Duodenal mucosa (tissue), 2 donors: ENCODE measurements around the gene ACTN4.
A peak's percentile ranks its signal among the peaks of the same experiment; 100 is the strongest.

Source experiments
- H3K27ac ChIP-seq: one replicate; pipeline ENCODE4 v1.7.0; 2013; ENCODE audit warnings: low read depth, low read length
- H3K27me3 ChIP-seq, 2 donors: one replicate each; pipeline ENCODE4 v1.7.0; 2013; ENCODE audit warnings: low read length in 2 of 2, control low read depth in 1 of 2; ENCODE audit not compliant: insufficient read depth in 2 of 2, control insufficient read depth in 1 of 2
- H3K36me3 ChIP-seq, 2 donors: one replicate each; pipeline ENCODE4 v1.7.0; 2013; ENCODE audit warnings: low read length in 2 of 2, control low read depth in 1 of 2; ENCODE audit not compliant: insufficient read depth in 2 of 2, control insufficient read depth in 1 of 2
- H3K4me1 ChIP-seq, 2 donors: one replicate each; pipeline ENCODE4 v1.7.0; 2013; ENCODE audit warnings: low read length in 2 of 2, control low read depth in 1 of 2; ENCODE audit not compliant: insufficient read depth in 2 of 2, control insufficient read depth in 1 of 2
- H3K4me3 ChIP-seq, 2 donors: one replicate each; pipeline ENCODE4 v1.7.0; 2013; ENCODE audit warnings: low read length in 2 of 2, low read depth in 1 of 2
- H3K9ac ChIP-seq, 2 donors: one replicate each; pipeline ENCODE4 v1.7.0; 2013; ENCODE audit warnings: low read length in 2 of 2, low read depth in 1 of 2
- H3K9me3 ChIP-seq, 2 donors: one replicate each; pipeline ENCODE4 v1.7.0; 2013; ENCODE audit warnings: low read length in 2 of 2, control low read depth in 1 of 2; ENCODE audit not compliant: control insufficient read depth in 1 of 2

The ACTN4 gene

DNA sequence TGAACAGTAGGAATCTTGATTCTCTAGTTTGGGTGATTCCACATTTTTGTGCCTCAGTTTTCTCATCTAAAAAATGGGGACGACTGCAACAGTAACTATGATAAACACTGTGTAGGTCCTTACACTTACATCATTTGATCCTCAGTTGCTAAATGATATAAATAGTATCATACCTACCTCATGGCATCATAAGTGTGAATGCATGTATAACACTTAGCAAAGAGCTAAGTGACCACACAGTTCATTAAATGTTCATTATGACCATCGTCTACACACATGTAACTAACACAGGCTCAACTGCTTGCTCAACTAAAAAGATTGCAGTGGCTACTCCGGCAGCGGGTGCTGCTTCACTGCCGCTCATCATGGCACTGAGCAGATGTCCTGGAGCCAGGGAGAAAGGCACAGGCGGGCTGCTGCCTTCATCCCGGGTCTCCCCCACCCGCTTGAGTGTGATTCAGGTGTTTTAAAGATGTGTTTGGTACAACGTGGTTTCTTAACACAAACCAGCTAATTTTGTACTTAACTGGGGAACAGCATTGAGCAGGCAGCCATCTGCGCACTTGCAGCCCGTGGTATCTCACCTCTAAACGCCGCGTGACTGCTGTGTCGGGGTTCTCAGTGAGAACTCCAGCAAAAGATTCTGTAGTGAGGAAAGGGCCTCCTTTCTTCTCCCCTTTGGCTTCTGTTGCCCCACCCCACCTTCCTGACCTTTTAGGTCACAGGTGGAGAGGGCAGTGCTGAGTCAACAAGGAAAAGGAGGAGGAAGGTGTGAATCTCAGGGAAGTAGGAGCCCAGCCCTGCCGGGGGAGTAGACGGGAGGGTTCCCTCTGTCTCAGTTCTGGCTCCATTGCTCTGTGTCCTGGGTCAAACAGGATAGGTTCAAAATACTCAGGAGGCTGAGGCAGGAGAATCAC is 11.7 kb upstream of the ACTN4 start:
- H3K9me3 ChIP-seq, result no peaks in the 10 kb centered on the region
- peak overlapping the region; percentile 41 to 52 for H3K9ac ChIP-seq
- H3K27me3 ChIP-seq, result no peaks in the 10 kb centered on the region
- H3K27ac ChIP-seq, result no peak overlapping the region
- H3K36me3 ChIP-seq, result peaks cover 6 to 41% of the 10 kb centered on the region in 2 donors
- no peak overlapping the region for H3K4me3 ChIP-seq
- peaks cover 17 to 26% of the 10 kb centered on the region in 2 donors for H3K4me1 ChIP-seq

DNA sequence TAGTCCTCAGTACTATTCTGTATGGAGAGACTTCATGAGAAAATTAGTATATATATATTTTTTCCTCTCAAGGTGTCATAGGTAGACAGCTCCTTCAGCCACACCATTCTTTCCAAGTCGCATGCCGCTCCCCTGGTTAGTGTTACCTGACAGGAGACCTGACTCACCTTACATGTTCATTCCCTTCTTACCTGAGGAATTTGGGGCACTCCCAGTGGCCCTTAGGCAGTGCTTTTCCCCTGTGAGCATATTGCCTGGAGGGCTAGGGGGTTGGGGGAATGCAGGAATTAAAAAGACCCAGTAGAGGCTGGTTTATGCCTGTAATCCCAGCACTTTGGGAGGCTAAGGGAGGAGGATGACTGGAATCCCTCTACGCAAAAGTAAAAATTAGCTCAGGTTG is 9.0 kb upstream of the ACTN4 start:
- H3K27me3 ChIP-seq, result no peaks in the 10 kb centered on the region
- peaks cover 0 to 21% of the 10 kb centered on the region in 2 donors for H3K36me3 ChIP-seq
- H3K27ac ChIP-seq, result no peak overlapping the region
- no peak overlapping the region for H3K4me3 ChIP-seq
- H3K4me1 ChIP-seq, result peaks cover 24 to 33% of the 10 kb centered on the region in 2 donors
- no peak overlapping the region for H3K9ac ChIP-seq
- H3K9me3 ChIP-seq, result no peaks in the 10 kb centered on the region

- Histone ChIP-seq H3K27ac (no peak overlapping the region), H3K4me1 (peaks cover 24 to 33% of the 10 kb centered on the region in 2 donors)
Measured at GRCh38 chr19:38639679-38640078, 7.8 kb upstream of the ACTN4 start.

DNA sequence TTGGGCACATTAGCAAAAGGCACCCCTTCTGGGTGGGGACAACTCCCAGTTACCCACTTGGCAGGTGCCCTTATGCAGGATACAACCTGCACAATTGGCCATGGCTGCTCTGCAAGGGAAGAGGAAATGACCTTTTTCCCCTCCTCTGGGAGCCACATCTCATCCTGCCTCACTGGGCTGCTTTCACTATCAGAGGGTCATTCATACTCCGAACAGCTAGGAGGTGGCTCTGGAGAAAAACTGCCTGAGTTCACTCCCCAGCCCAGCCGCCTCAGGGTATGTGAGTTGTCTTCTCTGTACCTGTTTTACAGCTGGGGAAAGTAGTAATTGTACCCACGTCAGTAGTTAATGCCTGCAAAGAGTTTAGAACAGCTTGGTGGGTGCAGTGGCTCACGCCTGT is 7.1 kb upstream of the ACTN4 start:
- no peak overlapping the region for H3K27ac ChIP-seq

More at GRCh38 chr19:38639679-38640078, 7.8 kb upstream of the ACTN4 start:
- H3K9ac ChIP-seq, result no peak overlapping the region
- H3K36me3 ChIP-seq, result peaks cover 0 to 19% of the 10 kb centered on the region in 2 donors
- H3K4me3 ChIP-seq, result no peak overlapping the region
- no peaks in the 10 kb centered on the region for H3K27me3 ChIP-seq
- no peaks in the 10 kb centered on the region for H3K9me3 ChIP-seq

DNA sequence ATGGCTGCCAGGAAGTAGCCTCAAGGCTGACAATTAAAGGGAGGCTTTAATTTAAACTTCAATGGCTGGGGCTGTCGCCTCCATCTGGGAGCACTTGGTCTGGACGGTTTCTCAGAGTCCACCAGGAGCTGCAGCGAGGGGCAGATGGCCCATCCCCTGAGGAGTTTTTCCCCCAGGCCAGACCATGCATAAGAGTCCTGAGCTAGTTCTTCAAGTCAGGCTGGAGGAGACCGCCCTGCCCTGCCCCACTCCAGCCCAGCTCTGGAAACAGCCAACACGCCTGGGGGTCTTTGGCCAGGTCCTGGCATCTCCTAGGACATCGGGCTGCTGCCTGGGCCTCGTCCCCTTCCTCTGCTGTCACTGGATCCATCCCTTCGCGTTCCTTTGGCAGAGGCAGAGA is 5.3 kb upstream of the ACTN4 start:
- Histone ChIP-seq H3K4me3 (no peak overlapping the region), H3K9me3 (no peaks in the 10 kb centered on the region), H3K4me1 (peaks cover 17 to 18% of the 10 kb centered on the region in 2 donors), H3K27me3 (no peaks in the 10 kb centered on the region), H3K9ac (no peak overlapping the region), H3K27ac (no peak overlapping the region), H3K36me3 (peaks cover 0 to 5% of the 10 kb centered on the region in 2 donors)

More for the DNA sequence above, 7.1 kb upstream of the ACTN4 start:
- peaks cover 0 to 13% of the 10 kb centered on the region in 2 donors for H3K36me3 ChIP-seq
- H3K9ac ChIP-seq, result no peak overlapping the region
- H3K27me3 ChIP-seq, result no peaks in the 10 kb centered on the region
- no peaks in the 10 kb centered on the region for H3K9me3 ChIP-seq
- H3K4me3 ChIP-seq, result no peak overlapping the region
- peaks cover 27 to 31% of the 10 kb centered on the region in 2 donors for H3K4me1 ChIP-seq

DNA sequence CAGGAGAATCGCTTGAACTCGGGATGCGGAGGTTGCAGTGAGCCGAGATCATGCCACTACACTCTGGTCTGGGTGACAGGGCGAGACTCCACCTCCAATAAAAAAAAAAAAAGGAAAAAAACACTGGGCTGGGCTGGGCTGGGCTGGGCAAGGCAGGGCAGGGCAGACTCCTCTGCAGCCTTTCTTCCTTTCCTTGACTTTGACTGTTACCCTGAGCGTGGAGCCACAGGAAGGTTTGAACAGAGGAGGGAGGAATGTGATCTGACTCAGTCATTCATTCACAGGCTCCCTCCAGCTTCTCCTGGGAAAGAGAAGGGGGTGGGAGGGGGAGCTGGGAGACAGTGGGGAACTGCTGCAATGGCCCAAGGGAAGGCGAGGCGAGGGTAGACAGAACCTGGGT is 2.7 kb upstream of the ACTN4 start:
- Histone ChIP-seq H3K4me1 (peaks cover 17 to 27% of the 10 kb centered on the region in 2 donors), H3K9me3 (no peaks in the 10 kb centered on the region), H3K36me3 (no peaks in the 10 kb centered on the region), H3K4me3 (no peak overlapping the region), H3K27ac (peak overlapping the region; percentile 62), H3K9ac (peak overlapping the region in 1 of 2 donors; percentile 33), H3K27me3 (no peaks in the 10 kb centered on the region)

- Histone ChIP-seq H3K4me3 (peak overlapping the region; percentile 79 to 97), H3K9me3 (no peaks in the 10 kb centered on the region), H3K36me3 (no peaks in the 10 kb centered on the region), H3K9ac (peak overlapping the region; percentile 91 to 99), H3K27ac (peak overlapping the region; percentile 99), H3K27me3 (no peaks in the 10 kb centered on the region), H3K4me1 (peaks cover 26 to 47% of the 10 kb centered on the region in 2 donors)
Measured at GRCh38 chr19:38647966-38648768, 718 bp downstream of the ACTN4 start.

GRCh38 chr19:38648769-38649304 is 1.4 kb downstream of the ACTN4 start:
- Histone ChIP-seq H3K36me3 (no peaks in the 10 kb centered on the region), H3K9ac (peak overlapping the region; percentile 91 to 99), H3K27ac (peak overlapping the region; percentile 99), H3K27me3 (no peaks in the 10 kb centered on the region), H3K9me3 (no peaks in the 10 kb centered on the region), H3K4me1 (peaks cover 33 to 52% of the 10 kb centered on the region in 2 donors), H3K4me3 (peak overlapping the region; percentile 79 to 97)

DNA sequence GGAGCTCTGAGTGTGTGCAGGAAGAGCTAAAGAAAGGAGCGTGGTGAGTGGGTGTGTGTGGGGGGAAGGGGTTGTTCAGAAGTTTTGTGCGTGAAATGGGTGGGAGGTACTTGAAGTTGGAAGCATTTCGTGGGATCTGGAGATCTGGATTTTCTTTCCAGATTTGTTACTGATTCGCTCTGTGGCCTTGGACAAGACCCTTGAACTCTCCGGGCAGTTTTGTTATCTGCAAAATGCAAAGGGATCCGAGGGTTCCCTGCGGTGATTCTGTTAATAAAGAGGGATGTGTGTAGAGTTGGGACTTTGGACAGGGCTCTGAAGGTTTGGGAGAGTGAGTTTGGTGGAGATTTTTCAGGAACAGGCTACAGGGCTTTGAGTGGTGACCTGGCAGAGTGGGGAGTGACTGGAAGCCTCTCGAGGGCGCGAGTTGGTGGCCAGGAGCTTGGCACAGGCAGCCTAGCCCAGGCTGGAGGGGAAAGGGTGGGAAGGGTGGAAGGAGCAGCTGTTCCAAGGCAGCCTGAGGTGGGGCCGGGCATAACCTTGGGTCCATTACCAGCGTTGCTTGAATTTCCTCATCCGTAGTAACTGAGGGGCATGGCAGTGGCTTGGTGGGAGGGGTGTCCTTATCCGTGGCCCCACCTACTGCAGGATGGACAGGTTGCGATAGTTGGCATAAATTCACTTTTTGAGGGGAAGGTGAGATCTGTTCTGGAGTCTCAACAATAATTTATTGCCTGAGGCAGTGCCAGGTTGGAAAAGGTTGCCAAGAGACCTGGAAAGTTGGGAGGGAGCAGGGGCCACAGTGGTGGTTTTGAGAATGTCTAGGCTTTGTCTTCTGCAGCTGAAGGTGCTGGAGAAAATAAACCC is 2.1 kb downstream of the ACTN4 start:
- Histone ChIP-seq H3K36me3 (peaks cover 0 to 1% of the 10 kb centered on the region in 2 donors), H3K4me3 (peak overlapping the region; percentile 79 to 97), H3K27me3 (no peaks in the 10 kb centered on the region), H3K9ac (peak overlapping the region; percentile 91 to 99), H3K27ac (peak overlapping the region; percentile 99), H3K9me3 (no peaks in the 10 kb centered on the region), H3K4me1 (peaks cover 40 to 59% of the 10 kb centered on the region in 2 donors)
